Natural killer cell (primary cell): ENCODE measurements around the gene TTC21A. TPM values are rescaled to one million over a fixed set of nuclear protein-coding genes. Genes with fewer than 3 reads are reported as not detected.

Source experiments
- ATAC-seq, 3 donors: fragments of 150-1000 bp in 2 of 3; fragments of 200-7000 bp in 1 of 3; cut with Tn5 transposase; 1 replicate in 1 of 3; 2 replicates in 2 of 3; pipeline ENCODE4 v1.10.0; 2021; ENCODE audit warnings: mild to moderate bottlenecking in 2 of 3, moderate library complexity in 2 of 3
- DNase-seq, 2 donors: peaks; one replicate each; pipeline versions ENCODE4 v3.0.0 to v3.0.0-alpha.2; 2013 to 2021; ENCODE audit warnings: mixed read lengths in 1 of 2
- H3K27ac ChIP-seq: one replicate; pipeline ENCODE4 v1.5.1; 2013; ENCODE audit warnings: mild to moderate bottlenecking, low read length
- H3K27me3 ChIP-seq: one replicate; pipeline ENCODE4 v1.6.1; 2013; ENCODE audit warnings: low read length; ENCODE audit not compliant: control insufficient read depth, insufficient read depth
- H3K36me3 ChIP-seq: one replicate; pipeline ENCODE4 v1.6.1; 2013; ENCODE audit warnings: low read length; ENCODE audit not compliant: control insufficient read depth, insufficient read depth
- H3K4me1 ChIP-seq: one replicate; pipeline ENCODE4 v1.6.1; 2013; ENCODE audit warnings: low read length; ENCODE audit not compliant: control insufficient read depth, insufficient read depth
- H3K4me3 ChIP-seq: one replicate; pipeline ENCODE4 v1.5.1; 2013; ENCODE audit warnings: low read length
- H3K9me3 ChIP-seq: one replicate; pipeline ENCODE4 v1.6.1; 2013; ENCODE audit warnings: low read length; ENCODE audit not compliant: control insufficient read depth, insufficient read depth
- H3K27ac Mint-ChIP-seq, 2 donors: one replicate each; pipeline ENCODE4 v1.8.0; 2022; ENCODE audit warnings: mild to moderate bottlenecking in 2 of 2, mixed read lengths in 2 of 2, moderate library complexity in 1 of 2
- H3K27me3 Mint-ChIP-seq, 2 donors: one replicate each; pipeline ENCODE4 v1.8.0; 2022; ENCODE audit warnings: low read depth in 2 of 2, mixed read lengths in 2 of 2
- H3K36me3 Mint-ChIP-seq: one replicate; pipeline ENCODE4 v1.8.0; 2022; ENCODE audit warnings: mixed read lengths
- H3K4me1 Mint-ChIP-seq, 2 donors: one replicate each; pipeline ENCODE4 v1.8.0; 2022; ENCODE audit warnings: mixed read lengths in 2 of 2
- H3K4me3 Mint-ChIP-seq: one replicate; pipeline ENCODE4 v1.8.0; 2022; ENCODE audit warnings: mild to moderate bottlenecking, moderate library complexity, mixed read lengths
- H3K9me3 Mint-ChIP-seq, 2 donors: one replicate each; pipeline ENCODE4 v1.8.0; 2022; ENCODE audit warnings: mixed read lengths in 2 of 2
- WGBS: methylation state at CpG from one replicate; pipeline ENCODE4 v1.1.7; 2013; ENCODE audit warnings: missing lambda C conversion rate; ENCODE audit not compliant: insufficient coverage; 5-methylcytosine and 5-hydroxymethylcytosine counted together
- intact Hi-C: fragments of 100-400 bp; cut with micrococcal nuclease; formaldehyde crosslinking; loops from one replicate; pipeline ENCODE4 v1.14.2; 2022
- total RNA-seq, 4 donors: library from RNA; stranded (reverse); fragments of 120-200 nt in 1 of 4; gene quantifications; one replicate each; pipeline versions ENCODE4 v1.2.3 to v1.2.4, GENCODE V29; 2013 to 2022
- TF ChIP-seq, protein P1 (sequence below): fragments of 200-600 bp; IDR thresholded peaks from one replicate; pipeline ENCODE4 v1.8.0; 2022; ENCODE audit warnings: antibody characterized with exemption

TTC21A gene
- total RNA-seq, 3 donors from 2014 or later (not counting 1 experiment from before 2014, with no cell fraction given) = 2.1 to 3.9 (median 2.4) TPM

DNA sequence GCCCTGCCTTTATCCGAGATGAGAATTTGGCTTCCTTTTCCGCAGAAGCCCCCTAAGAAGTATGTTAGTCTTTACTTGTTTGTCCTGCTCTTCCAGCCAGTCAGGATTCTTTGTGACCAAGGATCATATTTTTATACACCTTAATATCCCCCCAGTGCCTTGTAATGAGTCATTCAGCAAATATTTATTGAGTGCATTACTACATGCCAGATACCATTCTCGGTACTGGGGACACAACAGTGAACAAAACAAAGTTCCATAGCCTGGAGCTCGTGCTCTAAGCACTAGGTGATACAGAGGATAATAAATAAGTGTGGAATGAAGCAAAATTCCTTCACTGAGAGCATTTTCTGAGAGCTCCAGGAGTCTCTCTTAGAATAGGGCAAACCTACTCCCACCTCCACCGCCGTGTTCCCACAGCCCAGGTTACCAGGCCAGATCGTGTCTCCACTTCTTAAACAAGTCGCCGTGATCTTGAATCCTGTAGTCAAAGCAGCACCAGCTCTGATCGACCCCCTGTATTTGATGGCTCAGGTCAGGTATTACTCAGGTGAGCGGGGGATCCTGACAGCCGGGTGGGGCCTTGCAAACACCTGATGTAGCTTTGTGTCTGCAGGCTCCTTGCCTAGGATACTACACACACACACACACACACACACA is 18.5 kb downstream of the TTC21A start:
- intact Hi-C loops = no loop called here
- H3K27ac ChIP-seq = no peak overlapping the region
- Mint-ChIP-seq H3K4me3 (no peak overlapping the region), H3K36me3 (no peaks in the 10 kb centered on the region), H3K27me3 (peaks cover 24 to 28% of the 10 kb centered on the region in 2 donors), H3K27ac (no peak overlapping the region), H3K9me3 (no peaks in the 10 kb centered on the region), H3K4me1 (peaks cover 17 to 30% of the 10 kb centered on the region in 2 donors)
- DNase-seq (no peak), ATAC-seq (no peak)
- H3K4me1 ChIP-seq = peaks cover 30% of the 10 kb centered on the region
- no peaks in the 10 kb centered on the region for H3K27me3 ChIP-seq
- no peak overlapping the region for H3K4me3 ChIP-seq
- WGBS = 86% methylated on average over 12 of the region's 12 CpGs
- TF ChIP-seq, protein P1, sequence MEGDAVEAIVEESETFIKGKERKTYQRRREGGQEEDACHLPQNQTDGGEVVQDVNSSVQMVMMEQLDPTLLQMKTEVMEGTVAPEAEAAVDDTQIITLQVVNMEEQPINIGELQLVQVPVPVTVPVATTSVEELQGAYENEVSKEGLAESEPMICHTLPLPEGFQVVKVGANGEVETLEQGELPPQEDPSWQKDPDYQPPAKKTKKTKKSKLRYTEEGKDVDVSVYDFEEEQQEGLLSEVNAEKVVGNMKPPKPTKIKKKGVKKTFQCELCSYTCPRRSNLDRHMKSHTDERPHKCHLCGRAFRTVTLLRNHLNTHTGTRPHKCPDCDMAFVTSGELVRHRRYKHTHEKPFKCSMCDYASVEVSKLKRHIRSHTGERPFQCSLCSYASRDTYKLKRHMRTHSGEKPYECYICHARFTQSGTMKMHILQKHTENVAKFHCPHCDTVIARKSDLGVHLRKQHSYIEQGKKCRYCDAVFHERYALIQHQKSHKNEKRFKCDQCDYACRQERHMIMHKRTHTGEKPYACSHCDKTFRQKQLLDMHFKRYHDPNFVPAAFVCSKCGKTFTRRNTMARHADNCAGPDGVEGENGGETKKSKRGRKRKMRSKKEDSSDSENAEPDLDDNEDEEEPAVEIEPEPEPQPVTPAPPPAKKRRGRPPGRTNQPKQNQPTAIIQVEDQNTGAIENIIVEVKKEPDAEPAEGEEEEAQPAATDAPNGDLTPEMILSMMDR = no peak
- no peaks in the 10 kb centered on the region for H3K36me3 ChIP-seq
- no peaks in the 10 kb centered on the region for H3K9me3 ChIP-seq

DNA sequence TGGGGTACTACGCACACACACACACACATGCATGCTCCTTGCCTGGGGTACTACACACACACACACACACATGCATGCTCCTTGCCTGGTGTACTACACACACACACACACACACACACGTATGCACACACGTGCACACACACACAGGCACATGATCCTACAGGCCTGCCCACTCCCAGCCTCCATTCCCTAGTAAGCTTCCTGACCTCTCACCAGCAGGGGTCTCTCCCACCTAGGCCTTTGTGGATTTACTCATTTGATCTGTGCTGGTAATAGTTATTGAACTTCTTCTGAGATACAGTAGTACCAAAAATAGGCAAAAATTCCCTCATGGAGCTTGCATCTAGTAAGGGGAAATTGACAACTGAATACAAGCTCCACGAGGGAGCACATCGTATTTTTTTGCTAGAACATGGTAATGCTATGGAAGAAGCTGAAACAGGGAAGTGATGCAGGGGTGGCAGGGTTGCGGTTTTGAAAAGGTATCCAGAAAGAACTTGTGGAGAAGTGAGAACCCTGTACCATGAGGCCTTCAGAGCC is 19.1 kb downstream of the TTC21A start:
- Mint-ChIP-seq H3K4me1 (peaks cover 17 to 30% of the 10 kb centered on the region in 2 donors), H3K9me3 (no peaks in the 10 kb centered on the region), H3K27me3 (peaks cover 19 to 22% of the 10 kb centered on the region in 2 donors), H3K4me3 (no peak overlapping the region), H3K27ac (no peak overlapping the region), H3K36me3 (no peaks in the 10 kb centered on the region)
- ATAC-seq (no peak), DNase-seq (peak in 1 of 2 donors; percentile 65)
- Histone ChIP-seq H3K27ac (no peak overlapping the region), H3K36me3 (no peaks in the 10 kb centered on the region), H3K4me1 (peaks cover 27% of the 10 kb centered on the region), H3K27me3 (no peaks in the 10 kb centered on the region), H3K4me3 (no peak overlapping the region), H3K9me3 (no peaks in the 10 kb centered on the region)
- whole genome bisulfite sequencing = 60% methylated on average over 6 of the region's 6 CpGs
- TF ChIP-seq, protein P1 = no peak
- intact Hi-C loops = no loop called here

- Histone ChIP-seq H3K9me3 (no peaks in the 10 kb centered on the region), H3K27me3 (no peaks in the 10 kb centered on the region), H3K27ac (no peak overlapping the region), H3K36me3 (no peaks in the 10 kb centered on the region), H3K4me3 (no peak overlapping the region), H3K4me1 (peaks cover 25% of the 10 kb centered on the region)
- H3K4me3 Mint-ChIP-seq = peak overlapping the region; percentile 26
- DNase-seq = no peak
- ATAC-seq = peak in 1 of 3 donors; percentile 12
- TF ChIP-seq, protein P1 = no peak
- H3K4me1 Mint-ChIP-seq = peaks cover 17 to 30% of the 10 kb centered on the region in 2 donors
- no peaks in the 10 kb centered on the region for H3K9me3 Mint-ChIP-seq
- H3K27me3 Mint-ChIP-seq = peaks cover 13 to 14% of the 10 kb centered on the region in 2 donors
- 50% methylated on average over 7 of the region's 7 CpGs for WGBS
- peak overlapping the region; percentile 29 to 58 for H3K27ac Mint-ChIP-seq
- intact Hi-C loops = no loop called here
- H3K36me3 Mint-ChIP-seq = no peaks in the 10 kb centered on the region
These were observed 19.9 kb downstream of the TTC21A start for GRCh38 chr3:39127269-39127907.
